Lower lobe of right lung (tissue), 2 donors: ENCODE data around the gene BHLHE40. TPM values are rescaled to one million over a fixed set of nuclear protein-coding genes. Genes with fewer than 3 reads are reported as not detected.
"Not testable (repeated sequence)": the region's sequence is repeated elsewhere in the genome, so short reads cannot be mapped to it uniquely, and the experiment has no call there.

Source experiments
- ATAC-seq, 2 donors: fragments of 200-7000 bp; cut with Tn5 transposase; one replicate each; pipeline ENCODE4 v1.9.1; 2020 to 2022; ENCODE audit warnings: mild to moderate bottlenecking in 2 of 2, moderate library complexity in 2 of 2
- DNase-seq: peaks from one replicate; pipeline ENCODE4 v3.0.0-alpha.2; 2020
- H3K27ac ChIP-seq: fragments of 200-600 bp; one replicate; pipeline ENCODE4 v1.8.0; 2022
- H3K27me3 ChIP-seq: fragments of 200-600 bp; one replicate; pipeline ENCODE4 v1.8.0; 2022; ENCODE audit warnings: low read depth
- H3K36me3 ChIP-seq: fragments of 200-600 bp; one replicate; pipeline ENCODE4 v1.8.0; 2022; ENCODE audit warnings: mild to moderate bottlenecking
- H3K4me1 ChIP-seq: fragments of 200-600 bp; one replicate; pipeline ENCODE4 v1.8.0; 2022
- H3K4me3 ChIP-seq: fragments of 200-600 bp; one replicate; pipeline ENCODE4 v1.8.0; 2022; ENCODE audit warnings: mild to moderate bottlenecking
- H3K9me3 ChIP-seq: fragments of 200-600 bp; one replicate; pipeline ENCODE4 v1.8.0; 2022
- intact Hi-C: fragments of 100-400 bp; cut with DNase I; formaldehyde crosslinking; loops from one replicate; pipeline ENCODE4 v1.11.0; 2022
- total RNA-seq: library from RNA; stranded (reverse); fragmentation: NEBNext Ultra II Directional; extraction: Animal tissue kit (Norgen Biotek cat#: 25700); gene quantifications from one replicate; pipeline ENCODE4 v1.2.1, GENCODE V29; 2021
- TF ChIP-seq, protein P1 (sequence below): fragments of 200-600 bp; IDR thresholded peaks from one replicate; pipeline ENCODE4 v1.8.0; 2022; ENCODE audit warnings: antibody characterized with exemption, mild to moderate bottlenecking
- donor health status: DM: no; HTN: yes; CAD: no; lungs with severe emphysema.

Gene BHLHE40
- total RNA-seq, 1 donor from 2014 or later: 84.8 TPM

DNA sequence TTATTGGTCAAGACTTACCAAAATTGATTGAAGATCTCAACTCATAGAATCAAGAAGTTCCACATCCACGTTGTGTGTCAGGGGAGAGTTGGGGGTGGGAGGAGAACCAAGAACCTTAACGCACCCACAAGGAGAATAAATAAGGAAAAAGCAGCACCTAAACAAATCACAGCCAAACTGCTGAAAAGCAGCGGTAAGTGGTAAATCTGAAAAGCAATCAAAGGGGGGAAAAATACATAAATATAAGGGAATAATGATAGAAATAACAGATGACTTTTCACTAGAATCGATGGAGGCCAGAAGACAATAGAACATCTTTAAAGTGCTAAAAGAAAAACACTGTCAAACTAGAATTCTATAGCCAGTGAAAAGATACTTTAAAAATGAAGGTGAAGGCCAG is 20.1 kb upstream of the BHLHE40 start:
- H3K4me3 ChIP-seq: no peak overlapping the region
- intact Hi-C loops: no loop called here
- H3K27me3 ChIP-seq: no peaks in the 10 kb centered on the region
- H3K9me3 ChIP-seq: no peaks in the 10 kb centered on the region
- TF ChIP-seq, protein P1, sequence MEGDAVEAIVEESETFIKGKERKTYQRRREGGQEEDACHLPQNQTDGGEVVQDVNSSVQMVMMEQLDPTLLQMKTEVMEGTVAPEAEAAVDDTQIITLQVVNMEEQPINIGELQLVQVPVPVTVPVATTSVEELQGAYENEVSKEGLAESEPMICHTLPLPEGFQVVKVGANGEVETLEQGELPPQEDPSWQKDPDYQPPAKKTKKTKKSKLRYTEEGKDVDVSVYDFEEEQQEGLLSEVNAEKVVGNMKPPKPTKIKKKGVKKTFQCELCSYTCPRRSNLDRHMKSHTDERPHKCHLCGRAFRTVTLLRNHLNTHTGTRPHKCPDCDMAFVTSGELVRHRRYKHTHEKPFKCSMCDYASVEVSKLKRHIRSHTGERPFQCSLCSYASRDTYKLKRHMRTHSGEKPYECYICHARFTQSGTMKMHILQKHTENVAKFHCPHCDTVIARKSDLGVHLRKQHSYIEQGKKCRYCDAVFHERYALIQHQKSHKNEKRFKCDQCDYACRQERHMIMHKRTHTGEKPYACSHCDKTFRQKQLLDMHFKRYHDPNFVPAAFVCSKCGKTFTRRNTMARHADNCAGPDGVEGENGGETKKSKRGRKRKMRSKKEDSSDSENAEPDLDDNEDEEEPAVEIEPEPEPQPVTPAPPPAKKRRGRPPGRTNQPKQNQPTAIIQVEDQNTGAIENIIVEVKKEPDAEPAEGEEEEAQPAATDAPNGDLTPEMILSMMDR: no peak
- H3K36me3 ChIP-seq: no peaks in the 10 kb centered on the region
- DNase-seq (no peak), ATAC-seq (no peak)
- no peaks in the 10 kb centered on the region for H3K4me1 ChIP-seq
- no peak overlapping the region for H3K27ac ChIP-seq

DNA sequence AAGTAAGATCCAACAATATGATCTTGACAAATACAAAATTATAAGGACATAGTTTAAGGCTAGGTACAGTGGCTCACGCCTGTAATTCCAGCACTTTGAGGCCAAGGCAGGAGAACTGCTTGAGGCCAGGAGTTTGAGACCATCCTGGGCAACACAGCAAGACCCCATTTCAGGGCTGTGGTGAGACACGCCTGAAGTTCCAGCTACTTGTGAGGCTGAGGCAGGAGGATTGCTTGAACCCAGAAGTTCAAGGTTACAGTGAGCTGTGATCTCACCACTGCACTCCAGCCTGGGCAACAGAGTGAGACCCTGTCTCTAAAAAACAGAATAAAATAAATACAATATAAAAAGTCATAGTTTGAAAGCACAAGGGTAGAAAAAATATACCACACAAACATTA is 17.4 kb upstream of the BHLHE40 start:
- H3K9me3 ChIP-seq, intact Hi-C loops, ATAC-seq, H3K27ac ChIP-seq, H3K36me3 ChIP-seq, DNase-seq, H3K27me3 ChIP-seq, H3K4me3 ChIP-seq, H3K4me1 ChIP-seq: not testable (repeated sequence)

DNA sequence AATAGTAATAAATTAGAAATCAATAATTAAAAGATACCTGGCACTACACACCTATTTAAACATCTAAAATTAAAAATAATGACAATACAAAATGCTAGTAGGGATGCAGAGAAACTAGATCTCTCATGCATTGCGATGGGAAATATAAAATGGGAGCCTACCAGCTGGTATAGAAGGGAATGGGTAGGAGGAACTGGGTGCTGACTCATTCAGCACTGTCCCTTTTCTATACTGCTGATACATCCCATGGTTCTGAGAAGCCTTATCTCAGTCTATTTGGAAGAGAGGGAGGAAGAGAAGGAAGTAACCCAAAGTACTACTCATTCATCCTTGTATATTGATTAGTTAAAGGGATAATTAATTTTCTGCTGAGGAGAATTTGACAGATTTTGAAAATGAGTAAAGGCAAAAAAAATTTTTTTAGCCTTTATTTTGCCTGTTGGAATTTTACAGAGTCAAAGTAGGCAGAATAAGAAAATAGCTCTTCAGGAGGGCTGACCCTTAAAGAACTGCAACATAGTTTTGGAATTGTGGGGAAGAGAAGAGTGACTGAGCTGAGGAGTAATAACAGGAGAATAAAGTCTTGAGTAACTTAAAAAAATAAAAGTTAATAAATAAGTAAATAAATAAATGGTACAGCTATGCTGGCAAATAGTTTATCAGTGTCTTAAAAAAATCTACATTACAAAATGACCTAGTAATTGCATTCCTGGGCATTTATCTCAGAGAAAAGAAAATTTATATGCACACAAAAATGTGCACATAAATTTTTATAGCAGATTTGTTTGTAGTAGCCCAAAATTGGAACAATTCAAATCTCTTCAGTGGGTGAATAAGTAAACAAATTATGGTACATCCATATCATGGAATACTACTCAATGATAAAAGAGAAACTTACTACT is 15.3 kb upstream of the BHLHE40 start:
- DNase-seq: no peak
- ATAC-seq: no peak

DNA sequence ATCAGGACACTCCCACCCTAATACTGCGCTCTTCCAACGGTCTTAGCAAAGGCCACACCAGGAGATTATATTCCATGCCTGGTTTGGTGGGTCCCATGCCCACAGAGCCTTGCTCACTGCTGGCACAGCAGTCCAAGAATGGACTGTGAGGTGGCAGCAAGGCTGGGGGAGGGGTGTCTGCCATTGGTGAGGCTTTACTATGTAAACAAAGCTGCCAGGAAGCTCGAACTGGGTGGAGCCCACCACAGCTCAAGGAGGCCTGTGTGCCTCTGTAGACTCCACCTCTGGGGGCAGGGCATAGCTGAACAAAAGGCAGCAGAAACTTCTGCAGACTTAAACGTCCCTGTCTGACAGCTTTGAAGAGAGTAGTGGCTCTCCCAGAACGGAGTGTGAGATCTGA is 13.2 kb upstream of the BHLHE40 start:
- H3K9me3 ChIP-seq, H3K27ac ChIP-seq, H3K36me3 ChIP-seq, ATAC-seq, H3K4me3 ChIP-seq, intact Hi-C loops, H3K4me1 ChIP-seq, H3K27me3 ChIP-seq, DNase-seq: not testable (repeated sequence)

More for the DNA sequence above, 15.3 kb upstream of the BHLHE40 start:
- Histone ChIP-seq H3K27ac (no peak overlapping the region), H3K27me3 (no peaks in the 10 kb centered on the region), H3K4me3 (no peak overlapping the region), H3K9me3 (no peaks in the 10 kb centered on the region), H3K4me1 (no peaks in the 10 kb centered on the region), H3K36me3 (no peaks in the 10 kb centered on the region)
- intact Hi-C loops: no loop called here
- TF ChIP-seq, protein P1: no peak

DNA sequence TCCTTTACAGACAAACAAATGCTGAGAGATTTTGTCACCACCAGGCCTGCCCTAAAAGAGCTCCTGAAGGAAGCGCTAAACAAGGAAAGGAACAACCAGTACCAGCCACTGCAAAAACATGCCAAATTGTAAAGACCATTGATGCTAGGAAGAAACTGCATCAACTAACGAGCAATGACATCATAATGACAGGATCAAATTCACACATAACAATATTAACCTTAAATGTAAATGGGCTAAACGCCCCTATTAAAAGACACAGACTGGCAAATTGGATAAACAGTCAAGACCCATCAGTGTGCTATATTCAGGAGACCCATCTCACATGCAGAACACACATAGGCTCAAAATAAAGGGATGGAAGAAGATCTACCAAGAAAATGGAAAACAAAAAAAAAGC is 11.6 kb upstream of the BHLHE40 start:
- H3K27ac ChIP-seq, H3K27me3 ChIP-seq, H3K36me3 ChIP-seq, H3K4me3 ChIP-seq, ATAC-seq, DNase-seq, H3K4me1 ChIP-seq, H3K9me3 ChIP-seq, intact Hi-C loops: not testable (repeated sequence)

DNA sequence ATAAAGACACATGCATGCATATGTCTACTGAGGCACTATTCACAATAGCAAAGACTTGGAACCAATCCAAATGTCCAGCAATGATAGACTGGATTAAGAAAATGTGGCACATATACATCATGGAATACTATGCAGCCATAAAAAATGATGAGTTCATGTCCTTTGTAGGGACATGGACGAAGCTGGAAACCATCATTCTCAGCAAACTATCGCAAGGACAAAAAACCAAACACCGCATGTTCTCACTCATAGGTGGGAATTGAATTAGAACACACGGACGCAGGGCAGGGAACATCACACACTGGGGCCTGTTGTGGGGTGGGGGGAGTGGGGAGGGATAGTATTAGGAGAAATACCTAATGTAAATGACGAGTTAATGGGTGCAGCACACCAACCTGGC is 7.8 kb upstream of the BHLHE40 start:
- H3K4me1 ChIP-seq, H3K27ac ChIP-seq, H3K27me3 ChIP-seq, H3K4me3 ChIP-seq, DNase-seq, H3K36me3 ChIP-seq, ATAC-seq, H3K9me3 ChIP-seq, intact Hi-C loops: not testable (repeated sequence)

DNA sequence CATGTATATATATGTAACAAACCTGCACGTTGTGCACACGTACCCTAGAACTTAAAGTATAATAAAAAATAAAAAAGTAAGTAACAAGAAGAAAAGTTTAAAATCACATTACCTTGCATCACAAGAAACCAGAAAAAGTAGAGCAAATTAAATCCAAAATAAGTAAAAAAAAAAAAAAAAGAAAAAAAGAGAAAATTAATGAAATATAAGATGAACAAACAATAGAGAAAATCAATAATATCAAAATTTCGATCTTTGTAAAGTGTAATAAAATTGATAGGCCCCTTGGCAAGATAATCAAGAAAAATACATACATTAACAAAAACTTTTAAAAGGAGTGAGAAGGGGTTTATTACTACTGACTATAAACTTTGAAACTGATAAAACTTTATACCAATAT is 7.4 kb upstream of the BHLHE40 start:
- Histone ChIP-seq H3K36me3 (no peaks in the 10 kb centered on the region), H3K9me3 (no peaks in the 10 kb centered on the region), H3K27me3 (no peaks in the 10 kb centered on the region), H3K27ac (no peak overlapping the region), H3K4me3 (no peak overlapping the region), H3K4me1 (peaks cover 10% of the 10 kb centered on the region)
- intact Hi-C loops: no loop called here
- DNase-seq: no peak
- TF ChIP-seq, protein P1: no peak
- ATAC-seq: no peak
